Breast epithelium (tissue), 4 donors: Measurements from ENCODE around the gene TIAM1. TPM values are rescaled to one million over a fixed set of nuclear protein-coding genes. Genes with fewer than 3 reads are reported as not detected.
A peak's percentile ranks its signal among the peaks of the same experiment; 100 is the strongest.

ENCODE experiments used
- DNase-seq, 2 donors: peaks; one replicate each; pipeline ENCODE4 v3.0.0-alpha.2; 2019; ENCODE audit warnings: low spot score in 2 of 2
- H3K27ac ChIP-seq, 2 donors: fragments of 200-600 bp; sonication (generic) in 1 of 2; one replicate each; pipeline ENCODE4 v1.5.1; 2016 to 2019; ENCODE audit warnings: mild to moderate bottlenecking in 1 of 2
- H3K27me3 ChIP-seq, 2 donors: fragments of 200-600 bp; sonication (generic) in 1 of 2; one replicate each; pipeline versions ENCODE4 v1.5.1 to v1.6.0; 2017 to 2019; ENCODE audit warnings: control low read depth in 1 of 2, mild to moderate bottlenecking in 1 of 2
- H3K36me3 ChIP-seq: fragments of 200-600 bp; one replicate; pipeline ENCODE4 v1.5.1; 2019
- H3K4me1 ChIP-seq, 2 donors: fragments of 200-600 bp; sonication (generic); one replicate each; pipeline ENCODE4 v1.5.1; 2016 to 2019; ENCODE audit warnings: control low read depth in 1 of 2
- H3K4me3 ChIP-seq, 3 donors: fragments of 200-600 bp; sonication (generic); 1 replicate in 2 of 3; 2 replicates in 1 of 3; pipeline ENCODE4 v1.5.1; 2016 to 2019; ENCODE audit warnings: mild to moderate bottlenecking in 3 of 3, moderate library complexity in 2 of 3
- H3K9me3 ChIP-seq, 2 donors: fragments of 200-600 bp; sonication (generic) in 1 of 2; one replicate each; pipeline ENCODE4 v1.5.1; 2016 to 2019; ENCODE audit warnings: control low read depth in 1 of 2
- POLR2A ChIP-seq: fragments of 450-650 bp; IDR thresholded peaks from one replicate; pipeline ENCODE4 v1.6.1; 2016; ENCODE audit warnings: antibody characterized with exemption, mild to moderate bottlenecking, moderate library complexity
- POLR2AphosphoS5 ChIP-seq, 3 donors: sonication (generic); formaldehyde crosslinking; IDR thresholded peaks; one replicate each; pipeline ENCODE4 v1.6.1; 2017; ENCODE audit warnings: antibody characterized with exemption in 3 of 3
- intact Hi-C: fragments of 100-400 bp; cut with DNase I; formaldehyde crosslinking; loops from one replicate; pipeline ENCODE4 v1.15.1; 2023; ENCODE audit warnings: low total_unique reads
- total RNA-seq, 3 donors: library from RNA; depleted of rRNA; stranded (reverse); fragments of >200 nt; gene quantifications; one replicate each; pipeline ENCODE4 v1.1.0, GENCODE V29; 2016
- TF ChIP-seq, protein P1 (sequence below), 3 donors: fragments of 450-650 bp; IDR thresholded peaks; one replicate each; pipeline ENCODE4 v1.5.1; 2016 to 2017; ENCODE audit warnings: antibody characterized with exemption in 3 of 3, mild to moderate bottlenecking in 3 of 3, moderate library complexity in 3 of 3

Gene TIAM1
- total RNA-seq, 3 donors from 2014 or later = 10.6 to 17.7 (median 11.8) TPM

DNA sequence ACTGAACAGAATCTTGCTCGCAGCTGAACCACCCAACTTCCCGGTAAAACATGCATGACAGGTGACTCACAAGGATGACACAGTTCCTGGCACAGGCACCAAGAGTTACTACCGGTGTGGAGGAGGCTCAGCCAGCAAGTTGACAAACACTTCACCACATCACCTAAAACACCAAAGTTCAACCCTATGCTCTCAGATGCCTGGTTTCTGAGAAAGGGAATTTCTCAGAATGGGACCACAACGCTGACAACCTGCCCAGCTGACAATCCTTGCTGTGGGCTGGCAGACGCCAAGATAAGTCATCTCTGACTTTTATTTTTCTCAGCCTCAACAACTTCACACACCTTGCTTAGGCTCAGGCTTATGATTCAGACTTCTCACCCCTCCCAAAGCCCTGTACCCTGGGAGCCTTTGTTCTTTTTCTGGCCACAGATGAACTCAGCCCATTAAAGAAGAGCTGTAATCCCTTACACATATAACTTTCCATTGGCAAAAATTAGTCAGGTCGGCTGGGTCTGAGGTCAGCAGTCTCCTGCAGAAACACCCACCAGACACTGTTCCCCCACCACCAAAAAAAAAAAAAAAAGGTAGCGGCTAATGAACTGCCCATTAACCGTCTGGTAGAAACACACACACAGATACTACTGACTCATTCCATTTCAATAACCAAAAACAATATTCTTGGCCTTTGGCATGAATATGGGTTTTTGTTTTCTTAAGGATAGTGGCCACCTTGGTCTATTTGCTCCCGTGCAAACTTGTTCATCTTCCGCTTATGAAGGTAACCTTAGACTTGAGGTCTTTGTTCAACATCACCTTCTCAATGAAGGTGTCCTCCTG is 10.8 kb upstream of the TIAM1 start:
- H3K9me3 ChIP-seq = peaks cover 0 to 1% of the 10 kb centered on the region in 2 donors
- peak; percentile 66 to 87 for DNase-seq
- no peaks in the 10 kb centered on the region for H3K4me1 ChIP-seq
- H3K27ac ChIP-seq = peak overlapping the region; percentile 85 to 87
- H3K4me3 ChIP-seq = no peak overlapping the region
- no peaks in the 10 kb centered on the region for H3K27me3 ChIP-seq
- intact Hi-C loops = no loop called here
- TF ChIP-seq POLR2AphosphoS5 (IDR thresholded peaks at IDR 0.05) = peak in 1 of 3 donors; percentile 58
- TF ChIP-seq, protein P1, sequence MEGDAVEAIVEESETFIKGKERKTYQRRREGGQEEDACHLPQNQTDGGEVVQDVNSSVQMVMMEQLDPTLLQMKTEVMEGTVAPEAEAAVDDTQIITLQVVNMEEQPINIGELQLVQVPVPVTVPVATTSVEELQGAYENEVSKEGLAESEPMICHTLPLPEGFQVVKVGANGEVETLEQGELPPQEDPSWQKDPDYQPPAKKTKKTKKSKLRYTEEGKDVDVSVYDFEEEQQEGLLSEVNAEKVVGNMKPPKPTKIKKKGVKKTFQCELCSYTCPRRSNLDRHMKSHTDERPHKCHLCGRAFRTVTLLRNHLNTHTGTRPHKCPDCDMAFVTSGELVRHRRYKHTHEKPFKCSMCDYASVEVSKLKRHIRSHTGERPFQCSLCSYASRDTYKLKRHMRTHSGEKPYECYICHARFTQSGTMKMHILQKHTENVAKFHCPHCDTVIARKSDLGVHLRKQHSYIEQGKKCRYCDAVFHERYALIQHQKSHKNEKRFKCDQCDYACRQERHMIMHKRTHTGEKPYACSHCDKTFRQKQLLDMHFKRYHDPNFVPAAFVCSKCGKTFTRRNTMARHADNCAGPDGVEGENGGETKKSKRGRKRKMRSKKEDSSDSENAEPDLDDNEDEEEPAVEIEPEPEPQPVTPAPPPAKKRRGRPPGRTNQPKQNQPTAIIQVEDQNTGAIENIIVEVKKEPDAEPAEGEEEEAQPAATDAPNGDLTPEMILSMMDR (IDR thresholded peaks at IDR 0.05) = no peak
- no peak for TF ChIP-seq POLR2A
- no peaks in the 10 kb centered on the region for H3K36me3 ChIP-seq

DNA sequence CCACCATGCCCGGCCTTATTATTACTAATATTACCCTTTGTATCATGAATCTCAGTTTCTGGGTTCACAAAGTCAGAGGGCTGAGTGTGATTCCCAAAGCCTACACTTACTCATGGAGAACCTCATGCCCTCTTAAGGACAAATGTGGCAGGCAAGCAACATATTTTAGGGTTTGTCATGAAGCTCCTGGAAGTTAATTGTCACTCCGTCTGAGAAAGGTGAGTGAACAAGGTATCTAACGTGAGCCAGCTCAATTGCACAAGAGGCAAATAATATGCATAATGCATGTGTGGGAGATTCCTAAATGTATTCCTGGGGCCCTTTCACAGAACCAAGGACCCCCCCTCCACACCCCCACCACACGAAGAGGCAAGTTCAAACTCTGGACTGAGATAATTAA is 10.1 kb upstream of the TIAM1 start:
- DNase-seq = no peak
- H3K9me3 ChIP-seq = no peaks in the 10 kb centered on the region
- H3K4me3 ChIP-seq = no peak overlapping the region
- no peaks in the 10 kb centered on the region for H3K36me3 ChIP-seq
- H3K27ac ChIP-seq = peak overlapping the region; percentile 85 to 87
- TF ChIP-seq POLR2A = no peak
- TF ChIP-seq, protein P1 (IDR thresholded peaks at IDR 0.05) = no peak
- no peak for TF ChIP-seq POLR2AphosphoS5 (IDR thresholded peaks at IDR 0.05)
- H3K27me3 ChIP-seq = no peaks in the 10 kb centered on the region
- H3K4me1 ChIP-seq = no peaks in the 10 kb centered on the region
- intact Hi-C loops = no loop called here

DNA sequence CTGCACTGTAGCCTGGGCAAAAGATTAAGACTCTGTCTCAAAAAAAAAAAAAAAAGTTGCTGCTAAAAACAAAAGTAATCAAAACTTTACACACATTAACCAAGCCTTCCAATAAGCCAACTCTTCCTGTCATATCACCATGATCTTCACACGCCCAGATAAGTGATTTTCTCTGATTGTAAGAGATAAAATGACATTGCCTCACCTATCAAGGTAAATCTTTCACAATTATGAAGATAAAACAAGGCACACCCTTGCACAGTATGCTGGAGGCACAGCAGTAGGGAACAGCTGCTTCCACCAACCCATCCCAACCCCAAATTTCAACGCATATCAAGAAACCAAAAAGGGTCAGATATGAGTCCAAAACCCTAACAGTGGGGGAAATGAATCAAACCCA is 8.8 kb upstream of the TIAM1 start:
- no peak overlapping the region for H3K4me3 ChIP-seq
- intact Hi-C loops = no loop called here

DNA sequence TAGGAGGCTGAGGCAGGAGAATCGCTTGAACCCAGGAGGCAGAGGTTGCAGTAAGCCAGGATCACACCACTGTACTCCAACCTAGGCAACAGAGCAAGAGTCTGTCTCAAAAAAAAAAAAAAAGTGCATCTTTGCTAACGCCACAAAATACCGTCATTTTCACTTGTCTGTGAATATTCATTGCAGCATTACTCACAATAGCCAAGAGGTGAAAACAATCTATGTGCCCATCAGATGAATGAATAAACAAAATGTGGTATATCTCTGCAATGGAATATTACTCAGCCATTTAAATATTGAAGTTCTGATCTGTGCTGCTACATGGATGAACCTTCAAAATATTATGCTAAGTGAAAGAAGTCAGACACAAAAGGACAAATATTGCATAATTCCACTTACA is 7.9 kb upstream of the TIAM1 start:
- intact Hi-C loops = no loop called here
- Histone ChIP-seq H3K36me3 (no peaks in the 10 kb centered on the region), H3K9me3 (no peaks in the 10 kb centered on the region), H3K27me3 (no peaks in the 10 kb centered on the region), H3K4me3 (no peak overlapping the region), H3K27ac (no peak overlapping the region), H3K4me1 (no peaks in the 10 kb centered on the region)
- no peak for DNase-seq
- TF ChIP-seq POLR2A (no peak), POLR2AphosphoS5 (IDR thresholded peaks at IDR 0.05) (no peak)
- TF ChIP-seq, protein P1 (IDR thresholded peaks at IDR 0.05) = no peak

More for the DNA sequence above, 8.8 kb upstream of the TIAM1 start:
- no peaks in the 10 kb centered on the region for H3K36me3 ChIP-seq
- H3K27me3 ChIP-seq = no peaks in the 10 kb centered on the region
- H3K9me3 ChIP-seq = no peaks in the 10 kb centered on the region
- TF ChIP-seq, protein P1 (IDR thresholded peaks at IDR 0.05) = no peak
- no peak for TF ChIP-seq POLR2AphosphoS5 (IDR thresholded peaks at IDR 0.05)
- no peak for TF ChIP-seq POLR2A
- no peaks in the 10 kb centered on the region for H3K4me1 ChIP-seq
- no peak for DNase-seq
- H3K27ac ChIP-seq = no peak overlapping the region

DNA sequence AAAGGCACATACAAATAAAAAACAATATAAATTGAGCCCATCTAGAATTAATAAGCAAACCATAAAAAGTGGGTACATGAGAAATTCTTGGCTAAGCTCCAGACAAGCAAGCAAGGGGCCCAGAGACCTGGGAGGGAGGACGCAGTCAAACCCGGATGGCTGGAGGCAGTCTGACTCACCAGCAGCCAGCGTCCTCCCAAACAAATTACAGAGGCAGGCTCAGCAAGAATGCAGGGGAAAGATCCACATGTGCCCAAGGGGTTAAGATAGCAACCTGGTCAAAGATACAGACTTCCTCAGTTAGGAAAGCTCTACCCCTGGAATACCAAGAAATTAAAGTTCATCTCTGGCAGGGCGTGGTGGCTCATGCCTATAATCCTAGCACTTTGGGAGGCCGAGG is 7.4 kb upstream of the TIAM1 start:
- H3K27ac ChIP-seq = no peak overlapping the region
- no peaks in the 10 kb centered on the region for H3K9me3 ChIP-seq
- H3K4me1 ChIP-seq = no peaks in the 10 kb centered on the region
- no peak for TF ChIP-seq POLR2A
- TF ChIP-seq, protein P1 (IDR thresholded peaks at IDR 0.05) = no peak
- no peak for TF ChIP-seq POLR2AphosphoS5 (IDR thresholded peaks at IDR 0.05)
- no peak overlapping the region for H3K4me3 ChIP-seq
- intact Hi-C loops = no loop called here
- no peak for DNase-seq
- H3K36me3 ChIP-seq = no peaks in the 10 kb centered on the region
- H3K27me3 ChIP-seq = no peaks in the 10 kb centered on the region
